Measurements from ENCODE around the gene PRKAR2B.

DNA sequence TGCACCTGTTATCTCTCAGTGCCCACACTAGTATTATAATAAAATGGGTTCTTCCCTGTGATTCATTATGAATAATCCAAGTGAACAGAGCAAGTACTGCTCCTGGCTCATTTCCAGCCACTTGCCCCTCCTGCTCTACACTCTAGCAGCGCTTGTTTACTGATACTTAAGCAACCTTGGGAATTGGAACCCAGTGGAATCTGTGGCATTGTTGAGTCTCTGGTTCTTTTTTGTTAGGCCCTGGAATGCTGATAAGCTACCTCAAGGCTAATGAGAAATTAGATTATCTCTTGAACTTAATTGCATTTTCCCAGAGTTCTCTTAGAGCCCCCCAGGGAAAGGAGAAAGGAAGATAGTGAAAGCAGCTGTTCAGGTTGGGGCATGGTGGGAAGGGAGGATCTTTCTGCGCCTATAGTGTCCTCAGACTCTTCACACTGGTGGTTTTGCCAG is 34.0 kb downstream of the PRKAR2B start:
- no peak for TF ChIP-seq EZH2 (IDR thresholded peaks at IDR 0.05; ENCODE audit: insufficient read depth, poor library complexity, severe bottlenecking)
- TF ChIP-seq EZH2phosphoT487 (IDR thresholded peaks at IDR 0.05; ENCODE audit: insufficient read depth, low read depth), result no peak

All from GM23248 (cell line).